IMR-90 (cell line): ENCODE results near the gene ILDR2. TPM values are rescaled to one million over a fixed set of nuclear protein-coding genes. Genes with fewer than 3 reads are reported as not detected.

Source experiments
- ATAC-seq: fragments of 200-7000 bp; cut with Tn5 transposase; 2 replicates; pipeline ENCODE4 v1.9.1; 2020; ENCODE audit warnings: low read depth, mild to moderate bottlenecking, moderate library complexity
- BruUV-seq: library from RNA; stranded (reverse); fragments of 400-500 nt; replicated peaks from 2 replicates; lab custom pipeline; 2021; lab: Mats Ljungman, UMichigan
- CTCF ChIA-PET: fragments of 300-600 bp; formaldehyde crosslinking; extraction: SDS; loops from one replicate; lab custom pipeline; 2021; ENCODE audit warnings: antibody characterized with exemption; lab: Yijun Ruan, JAX
- POLR2A ChIA-PET: fragments of 300-600 bp; sonication (Branson Sonifier 250); formaldehyde crosslinking; loops from one replicate; lab custom pipeline; 2022; ENCODE audit warnings: antibody characterized with exemption; ENCODE audit not compliant: unreplicated experiment; lab: Charles Lee
- DNase-seq: peaks from one replicate; pipeline ENCODE4 v3.0.0; 2013
- H2AFZ ChIP-seq: replicated peaks from 2 replicates; pipeline ENCODE3; 2013; ENCODE audit warnings: low read length, mild to moderate bottlenecking; ENCODE audit not compliant: poor library complexity
- H2AK5ac ChIP-seq: 2 replicates; pipeline ENCODE4 v1.6.1; 2013; ENCODE audit warnings: low read depth, low read length, inconsistent platforms
- H2AK9ac ChIP-seq: replicated peaks from 2 replicates; pipeline ENCODE3; 2013; ENCODE audit warnings: mild to moderate bottlenecking, low read depth, low read length, moderate library complexity; ENCODE audit not compliant: poor library complexity
- H2BK120ac ChIP-seq: 2 replicates; pipeline ENCODE4 v1.6.1; 2013; ENCODE audit warnings: low read depth, low read length, inconsistent platforms
- H2BK15ac ChIP-seq: 3 replicates; pipeline ENCODE4 v1.6.1; 2013; ENCODE audit warnings: low read depth, low read length, inconsistent platforms
- H2BK20ac ChIP-seq: 2 replicates; pipeline ENCODE4 v1.6.1; 2013; ENCODE audit warnings: low read depth, mild to moderate bottlenecking, inconsistent platforms, low read length, moderate library complexity
- H2BK5ac ChIP-seq: 2 replicates; pipeline ENCODE4 v1.6.1; 2013; ENCODE audit warnings: mild to moderate bottlenecking, low read depth, low read length, inconsistent platforms; ENCODE audit not compliant: poor library complexity, severe bottlenecking
- H3K14ac ChIP-seq: replicated peaks from 2 replicates; pipeline ENCODE4 v1.6.1; 2013; ENCODE audit warnings: low read depth, low read length, inconsistent platforms
- H3K18ac ChIP-seq: 2 replicates; pipeline ENCODE4 v1.6.1; 2013; ENCODE audit warnings: low read depth, low read length, control low read depth
- H3K23ac ChIP-seq: 2 replicates; pipeline ENCODE4 v1.6.1; 2013; ENCODE audit warnings: low read depth, low read length, inconsistent platforms
- H3K27ac ChIP-seq: 2 replicates; pipeline ENCODE4 v1.5.1; 2013; ENCODE audit warnings: mild to moderate bottlenecking, control low read depth, low read length; ENCODE audit not compliant: insufficient read depth
- H3K27me3 ChIP-seq: 2 replicates; pipeline ENCODE4 v1.6.1; 2013; ENCODE audit warnings: low read length; ENCODE audit not compliant: control insufficient read depth, insufficient read depth
- H3K36me3 ChIP-seq: 2 replicates; pipeline ENCODE4 v1.6.1; 2013; ENCODE audit warnings: low read length, mixed read lengths; ENCODE audit not compliant: control insufficient read depth, insufficient read depth
- H3K4ac ChIP-seq: 2 replicates; pipeline ENCODE4 v1.6.1; 2013; ENCODE audit warnings: low read depth, low read length, inconsistent platforms
- H3K4me1 ChIP-seq: 2 replicates; pipeline ENCODE4 v1.6.1; 2013; ENCODE audit warnings: low read length, mixed read lengths; ENCODE audit not compliant: control insufficient read depth, insufficient read depth
- H3K4me2 ChIP-seq: 2 replicates; pipeline ENCODE4 v1.6.1; 2013; ENCODE audit warnings: low read depth, mild to moderate bottlenecking, control low read depth, low read length, moderate library complexity
- H3K4me3 ChIP-seq: 2 replicates; pipeline ENCODE4 v1.5.1; 2013; ENCODE audit warnings: low read depth, mild to moderate bottlenecking, control low read depth, low read length, moderate library complexity; ENCODE audit not compliant: insufficient read depth
- H3K56ac ChIP-seq: 2 replicates; pipeline ENCODE4 v1.6.1; 2013; ENCODE audit warnings: low read length, inconsistent platforms; ENCODE audit not compliant: insufficient read depth; ENCODE audit errors: extremely low read depth
- H3K79me1 ChIP-seq, 2 experiments: 2 replicates each; pipeline ENCODE4 v1.6.1; 2013; ENCODE audit warnings: low read length in 2 of 2, inconsistent platforms in 1 of 2, low read depth in 1 of 2
- H3K9ac ChIP-seq: 2 replicates; pipeline ENCODE4 v1.6.1; 2013; ENCODE audit warnings: low read depth, low read length, control low read depth
- H3K9me1 ChIP-seq: 2 replicates; pipeline ENCODE4 v1.6.1; 2013; ENCODE audit warnings: low read length, inconsistent platforms; ENCODE audit not compliant: insufficient read depth
- H3K9me3 ChIP-seq: 2 replicates; pipeline ENCODE4 v1.6.1; 2013; ENCODE audit warnings: low read length; ENCODE audit not compliant: control insufficient read depth, insufficient read depth
- H4K20me1 ChIP-seq: 2 replicates; pipeline ENCODE4 v1.6.1; 2013; ENCODE audit warnings: low read length, inconsistent platforms; ENCODE audit not compliant: insufficient read depth
- H4K5ac ChIP-seq: 2 replicates; pipeline ENCODE4 v1.6.1; 2013; ENCODE audit warnings: mild to moderate bottlenecking, low read depth, low read length, control low read depth
- H4K8ac ChIP-seq, 2 experiments: 2 replicates each; pipeline ENCODE4 v1.6.1; 2013; ENCODE audit warnings: low read depth in 2 of 2, low read length in 2 of 2, control low read depth in 1 of 2, inconsistent platforms in 1 of 2
- H4K91ac ChIP-seq: 2 replicates; pipeline ENCODE4 v1.6.1; 2013; ENCODE audit warnings: low read depth, low read length, inconsistent platforms; ENCODE audit not compliant: insufficient read depth
- BHLHE40 ChIP-seq: fragments of 150-350 bp; IDR thresholded peaks from 2 replicates; pipeline ENCODE4 v1.6.1; 2016; ENCODE audit warnings: mild to moderate bottlenecking, low read depth, low read length
- CEBPB ChIP-seq: IDR thresholded peaks from 2 replicates; pipeline ENCODE4 v1.6.1; 2012; ENCODE audit warnings: low read depth, low read length, improper control_type of control experiment
- CHD1 ChIP-seq: IDR thresholded peaks from 2 replicates; pipeline ENCODE4 v1.6.1; 2012; ENCODE audit warnings: low read depth, low read length, improper control_type of control experiment
- FOS ChIP-seq: fragments of 150-350 bp; IDR thresholded peaks from 2 replicates; pipeline ENCODE4 v1.6.1; 2016; ENCODE audit warnings: low read depth, low read length
- MAFK ChIP-seq: IDR thresholded peaks from 2 replicates; pipeline ENCODE4 v1.6.1; 2012; ENCODE audit warnings: low read depth, low read length, improper control_type of control experiment
- MAZ ChIP-seq: IDR thresholded peaks from 2 replicates; pipeline ENCODE4 v1.6.1; 2012; ENCODE audit warnings: low read depth, mild to moderate bottlenecking, low read length, improper control_type of control experiment, moderate library complexity, borderline replicate concordance
- MXI1 ChIP-seq: IDR thresholded peaks from 2 replicates; pipeline ENCODE4 v1.6.1; 2012; ENCODE audit warnings: low read depth, mild to moderate bottlenecking, low read length, moderate library complexity, borderline replicate concordance
- NFE2L2 ChIP-seq: fragments of 150-350 bp; IDR thresholded peaks from 2 replicates; pipeline ENCODE4 v1.6.1; 2016; ENCODE audit warnings: low read depth, mild to moderate bottlenecking, low read length
- POLR2A ChIP-seq: IDR thresholded peaks from 2 replicates; pipeline ENCODE4 v1.6.1; 2012; ENCODE audit warnings: mild to moderate bottlenecking, low read depth, low read length
- RAD21 ChIP-seq: IDR thresholded peaks from 2 replicates; pipeline ENCODE4 v1.6.1; 2012; ENCODE audit warnings: low read length, improper control_type of control experiment
- RCOR1 ChIP-seq: IDR thresholded peaks from 2 replicates; pipeline ENCODE4 v1.6.1; 2012; ENCODE audit warnings: mild to moderate bottlenecking, low read length, improper control_type of control experiment; ENCODE audit not compliant: insufficient replicate concordance
- RFX5 ChIP-seq: IDR thresholded peaks from 2 replicates; pipeline ENCODE4 v1.8.0; 2012; ENCODE audit warnings: low read depth, mild to moderate bottlenecking, low read length, moderate library complexity
- SMC3 ChIP-seq: fragments of 150-350 bp; IDR thresholded peaks from 2 replicates; pipeline ENCODE4 v1.6.1; 2016; ENCODE audit warnings: low read depth, mild to moderate bottlenecking, antibody characterized with exemption, low read length, moderate library complexity
- WGBS, 2 experiments: methylation state at CpG; one replicate each; pipeline versions ENCODE4 v1.1.5 to v1.1.7; 2013; ENCODE audit warnings: missing lambda C conversion rate in 2 of 2; ENCODE audit not compliant: insufficient read length in 1 of 2; ENCODE audit errors: extremely low coverage in 2 of 2; 5-methylcytosine and 5-hydroxymethylcytosine counted together
- dilution Hi-C: fragments of 300-500 bp; cut with HindIII; formaldehyde crosslinking; loops from one replicate; pipeline ENCODE4 v1.14.3; 2018; ENCODE audit warnings: low sequenced_read_pairs; ENCODE audit not compliant: unreplicated experiment
- in situ Hi-C: fragments of 300-500 bp; cut with MboI; formaldehyde crosslinking; loops from 3 replicates; pipeline ENCODE4 v1.14.3; 2019; ENCODE audit warnings: low sequenced_read_pairs, inconsistent platforms, mixed read lengths
- intact Hi-C: fragments of 100-400 bp; cut with micrococcal nuclease; formaldehyde crosslinking; loops from 2 replicates; pipeline ENCODE4 v1.10.0; 2022
- polyA plus RNA-seq, 3 experiments: library from polyadenylated mRNA; depleted of rRNA; stranded (reverse); fragments of >200 nt; gene quantifications; 2 replicates each; pipeline ENCODE4 v1.2.3, GENCODE V29; 2012; ENCODE audit warnings: low replicate concordance in 1 of 3
- total RNA-seq: library from RNA; depleted of rRNA; stranded (reverse); fragments of >200 nt; gene quantifications from 2 replicates; pipeline ENCODE4 v1.2.3, GENCODE V29; 2012
- TF ChIP-seq, protein P1 (sequence below): fragments of 150-350 bp; IDR thresholded peaks from 2 replicates; pipeline ENCODE4 v1.6.1; 2017; ENCODE audit warnings: mild to moderate bottlenecking, antibody characterized with exemption, low read length, low read depth
- TF ChIP-seq, protein P2 (sequence below): fragments of 150-350 bp; IDR thresholded peaks from 2 replicates; pipeline ENCODE4 v1.6.1; 2016; ENCODE audit warnings: low read depth, mild to moderate bottlenecking, low read length, moderate library complexity, borderline replicate concordance
- TF ChIP-seq, protein P3 (sequence below): conservative IDR thresholded peaks from 2 replicates; pipeline ENCODE4 v1.5.1; 2012; ENCODE audit warnings: mild to moderate bottlenecking, low read depth, low read length, improper control_type of control experiment

Gene ILDR2
- total and polyA plus RNA-seq, 2 of the 4 experiments (the other 2 are of a cell fraction), result under 0.01 TPM; not detected in 1

DNA sequence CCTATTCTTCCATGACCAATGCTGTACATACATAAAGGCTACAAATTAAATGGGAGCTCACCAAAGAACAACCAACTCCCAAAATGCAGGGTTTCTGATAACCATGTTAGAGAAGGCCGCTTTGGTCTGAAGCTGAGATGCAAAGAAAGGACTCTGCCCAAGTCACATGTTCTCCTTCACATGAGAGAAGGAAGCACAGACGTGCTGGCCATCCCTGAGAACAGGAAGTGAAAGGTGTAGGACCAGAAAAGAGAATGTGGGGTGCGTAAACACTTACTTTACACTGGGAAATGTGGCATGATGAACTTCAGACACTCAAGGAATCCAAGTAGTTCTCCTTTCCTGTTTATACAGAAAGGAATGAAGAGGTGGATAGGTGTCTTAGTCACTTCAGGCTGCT is 67.6 kb downstream of the ILDR2 start:
- Histone ChIP-seq H2BK20ac (no peak overlapping the region), H2AFZ (no peak overlapping the region), H3K4me2 (no peak overlapping the region), H3K56ac (no peak overlapping the region), H4K8ac (no peak overlapping the region), H3K9me1 (no peaks in the 10 kb centered on the region), H2AK5ac (no peak overlapping the region), H2BK120ac (no peak overlapping the region), H3K18ac (no peak overlapping the region), H3K4ac (no peak overlapping the region), H3K14ac (no peak overlapping the region), H3K23ac (no peak overlapping the region), H4K91ac (no peak overlapping the region), H3K9me3 (no peaks in the 10 kb centered on the region), H3K9ac (no peak overlapping the region), H3K27ac (no peak overlapping the region), H3K27me3 (peaks cover 2% of the 10 kb centered on the region; the same call in 1 of the 2 replicates), H4K5ac (no peak overlapping the region), H4K20me1 (no peaks in the 10 kb centered on the region), H2AK9ac (no peak overlapping the region), H2BK5ac (no peak overlapping the region), H3K79me1 (no peaks in the 10 kb centered on the region), H3K36me3 (no peaks in the 10 kb centered on the region), H2BK15ac (no peak overlapping the region), H3K4me1 (peaks cover 3% of the 10 kb centered on the region; the same call in 1 of the 2 replicates), H3K4me3 (no peak overlapping the region)
- CTCF ChIA-PET, result interaction anchor here (1.2 kb wide), 1 partner anchor 151 kb away, joined by 3 read pairs; no protein-coding TSS in a partner anchor
- no CpG with 5 or more reads among the region's 3 CpGs for WGBS, 2 experiments
- dilution Hi-C loops, result no loop called here
- TF ChIP-seq MXI1, result no peak
- TF ChIP-seq POLR2A, result no peak
- TF ChIP-seq CHD1, result no peak
- TF ChIP-seq, protein P1, sequence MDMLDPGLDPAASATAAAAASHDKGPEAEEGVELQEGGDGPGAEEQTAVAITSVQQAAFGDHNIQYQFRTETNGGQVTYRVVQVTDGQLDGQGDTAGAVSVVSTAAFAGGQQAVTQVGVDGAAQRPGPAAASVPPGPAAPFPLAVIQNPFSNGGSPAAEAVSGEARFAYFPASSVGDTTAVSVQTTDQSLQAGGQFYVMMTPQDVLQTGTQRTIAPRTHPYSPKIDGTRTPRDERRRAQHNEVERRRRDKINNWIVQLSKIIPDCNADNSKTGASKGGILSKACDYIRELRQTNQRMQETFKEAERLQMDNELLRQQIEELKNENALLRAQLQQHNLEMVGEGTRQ, result no peak
- TF ChIP-seq MAFK, result no peak
- no peak for TF ChIP-seq FOS
- TF ChIP-seq NFE2L2, result no peak
- no peak for TF ChIP-seq RCOR1
- no peak for TF ChIP-seq RFX5
- TF ChIP-seq, protein P2, sequence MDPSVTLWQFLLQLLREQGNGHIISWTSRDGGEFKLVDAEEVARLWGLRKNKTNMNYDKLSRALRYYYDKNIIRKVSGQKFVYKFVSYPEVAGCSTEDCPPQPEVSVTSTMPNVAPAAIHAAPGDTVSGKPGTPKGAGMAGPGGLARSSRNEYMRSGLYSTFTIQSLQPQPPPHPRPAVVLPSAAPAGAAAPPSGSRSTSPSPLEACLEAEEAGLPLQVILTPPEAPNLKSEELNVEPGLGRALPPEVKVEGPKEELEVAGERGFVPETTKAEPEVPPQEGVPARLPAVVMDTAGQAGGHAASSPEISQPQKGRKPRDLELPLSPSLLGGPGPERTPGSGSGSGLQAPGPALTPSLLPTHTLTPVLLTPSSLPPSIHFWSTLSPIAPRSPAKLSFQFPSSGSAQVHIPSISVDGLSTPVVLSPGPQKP, result no peak
- TF ChIP-seq RAD21, result no peak
- no peak for TF ChIP-seq SMC3
- no peak for TF ChIP-seq MAZ
- TF ChIP-seq, protein P3, sequence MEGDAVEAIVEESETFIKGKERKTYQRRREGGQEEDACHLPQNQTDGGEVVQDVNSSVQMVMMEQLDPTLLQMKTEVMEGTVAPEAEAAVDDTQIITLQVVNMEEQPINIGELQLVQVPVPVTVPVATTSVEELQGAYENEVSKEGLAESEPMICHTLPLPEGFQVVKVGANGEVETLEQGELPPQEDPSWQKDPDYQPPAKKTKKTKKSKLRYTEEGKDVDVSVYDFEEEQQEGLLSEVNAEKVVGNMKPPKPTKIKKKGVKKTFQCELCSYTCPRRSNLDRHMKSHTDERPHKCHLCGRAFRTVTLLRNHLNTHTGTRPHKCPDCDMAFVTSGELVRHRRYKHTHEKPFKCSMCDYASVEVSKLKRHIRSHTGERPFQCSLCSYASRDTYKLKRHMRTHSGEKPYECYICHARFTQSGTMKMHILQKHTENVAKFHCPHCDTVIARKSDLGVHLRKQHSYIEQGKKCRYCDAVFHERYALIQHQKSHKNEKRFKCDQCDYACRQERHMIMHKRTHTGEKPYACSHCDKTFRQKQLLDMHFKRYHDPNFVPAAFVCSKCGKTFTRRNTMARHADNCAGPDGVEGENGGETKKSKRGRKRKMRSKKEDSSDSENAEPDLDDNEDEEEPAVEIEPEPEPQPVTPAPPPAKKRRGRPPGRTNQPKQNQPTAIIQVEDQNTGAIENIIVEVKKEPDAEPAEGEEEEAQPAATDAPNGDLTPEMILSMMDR, result no peak
- no peak for TF ChIP-seq BHLHE40
- no peak for TF ChIP-seq CEBPB
- POLR2A ChIA-PET, result no interaction called here
- intact Hi-C loops, result loop anchor here (2.0 to 10.0 kb wide), 2 partner anchors 49 to 627 kb away; no protein-coding TSS in a partner anchor
- no TSS peak for BruUV-seq
- in situ Hi-C loops, result no loop called here
- ATAC-seq (no peak), DNase-seq (no peak)
